Neural cell (in vitro differentiated cells): ENCODE data around the gene PVALEF. TPM values are rescaled to one million over a fixed set of nuclear protein-coding genes. Genes with fewer than 3 reads are reported as not detected.

Source experiments
- H2AFZ ChIP-seq: fragments of 200-600, 300-800 bp; sonication (generic), shearing (Covaris generic); 2 replicates; pipeline ENCODE4 v1.6.0; 2014; ENCODE audit warnings: low read depth, mild to moderate bottlenecking, antibody characterized with exemption, low read length, moderate library complexity
- H3F3A ChIP-seq: fragments of 200-600 bp; shearing (Covaris generic); 2 replicates; pipeline ENCODE4 v1.6.1; 2016; ENCODE audit warnings: mild to moderate bottlenecking, moderate library complexity, mixed read lengths, antibody characterized with exemption, low read length; ENCODE audit not compliant: insufficient read depth, poor library complexity, severe bottlenecking
- H3K27ac ChIP-seq: fragments of 200-600, 300-800 bp; sonication (generic), shearing (Covaris generic); 2 replicates; pipeline ENCODE4 v1.5.1; 2014; ENCODE audit warnings: mild to moderate bottlenecking, low read length, moderate library complexity
- H3K27me3 ChIP-seq: fragments of 300-800, 200-600 bp; sonication (generic), shearing (Covaris generic); 2 replicates; pipeline ENCODE4 v1.6.0; 2014; ENCODE audit warnings: mild to moderate bottlenecking, low read depth, low read length, moderate library complexity; ENCODE audit not compliant: insufficient read depth
- H3K36me3 ChIP-seq: fragments of 300-800, 200-600 bp; sonication (generic), shearing (Covaris generic); 2 replicates; pipeline ENCODE4 v1.5.1; 2014; ENCODE audit warnings: mild to moderate bottlenecking, antibody characterized with exemption, low read length, moderate library complexity; ENCODE audit not compliant: insufficient read depth
- H3K4me2 ChIP-seq: fragments of 300-800, 200-600 bp; sonication (generic), shearing (Covaris generic); 2 replicates; pipeline ENCODE4 v1.6.0; 2014; ENCODE audit warnings: mild to moderate bottlenecking, low read length
- H3K4me3 ChIP-seq: fragments of 300-800, 200-600 bp; sonication (generic), shearing (Covaris generic); 2 replicates; pipeline ENCODE4 v1.5.1; 2014; ENCODE audit warnings: mild to moderate bottlenecking, low read length, moderate library complexity
- H3K79me2 ChIP-seq: fragments of 200-600 bp; shearing (Covaris generic); replicated peaks from 2 replicates; pipeline ENCODE4 v1.6.0; 2014; ENCODE audit warnings: mild to moderate bottlenecking, low read length, moderate library complexity; ENCODE audit not compliant: insufficient read depth
- H3K9ac ChIP-seq: fragments of 300-800, 200-600 bp; sonication (generic), shearing (Covaris generic); 2 replicates; pipeline ENCODE4 v1.6.1; 2016; ENCODE audit warnings: mild to moderate bottlenecking, low read length, mixed read lengths
- H3K9me2 ChIP-seq: fragments of 200-600 bp; shearing (Covaris generic); 2 replicates; pipeline ENCODE4 v1.6.1; 2016; ENCODE audit warnings: mild to moderate bottlenecking, low read length, mixed read lengths; ENCODE audit not compliant: insufficient read depth
- H3K9me3 ChIP-seq: fragments of 200-600, 300-800 bp; sonication (generic), shearing (Covaris generic); 2 replicates; pipeline ENCODE4 v1.6.1; 2016; ENCODE audit warnings: mild to moderate bottlenecking, mixed run types, low read length, moderate library complexity, mixed read lengths
- H4K20me1 ChIP-seq: fragments of 200-600 bp; shearing (Covaris generic); 2 replicates; pipeline ENCODE4 v1.6.1; 2016; ENCODE audit warnings: mild to moderate bottlenecking, mixed run types; ENCODE audit not compliant: insufficient read depth
- EP300 ChIP-seq: fragments of 450-650 bp; conservative IDR thresholded peaks from 2 replicates; pipeline ENCODE4 v1.6.1; 2014; ENCODE audit warnings: antibody characterized with exemption, mild to moderate bottlenecking, moderate library complexity; ENCODE audit not compliant: poor library complexity, severe bottlenecking
- EZH2 ChIP-seq: fragments of 200-600, 300-800 bp; shearing (Covaris generic), sonication (generic); IDR thresholded peaks from 2 replicates; pipeline ENCODE4 v1.6.1; 2014; ENCODE audit warnings: antibody characterized with exemption, low read length, borderline replicate concordance, mild to moderate bottlenecking; ENCODE audit not compliant: insufficient read depth, poor library complexity, severe bottlenecking
- MXI1 ChIP-seq: fragments of 450-650 bp; conservative IDR thresholded peaks from 2 replicates; pipeline ENCODE4 v1.6.1; 2014; ENCODE audit warnings: antibody characterized with exemption, mild to moderate bottlenecking; ENCODE audit not compliant: poor library complexity, severe bottlenecking
- POLR2AphosphoS5 ChIP-seq: IDR thresholded peaks from 2 replicates; pipeline ENCODE4 v1.6.1; 2012
- RAD21 ChIP-seq: fragments of 450-650 bp; conservative IDR thresholded peaks from 2 replicates; pipeline ENCODE4 v1.6.1; 2014; ENCODE audit warnings: antibody characterized with exemption, mild to moderate bottlenecking, moderate library complexity
- REST ChIP-seq: IDR thresholded peaks from 2 replicates; pipeline ENCODE4 v1.6.1; 2012; ENCODE audit warnings: borderline replicate concordance
- SMC3 ChIP-seq: fragments of 450-650 bp; conservative IDR thresholded peaks from 2 replicates; pipeline ENCODE4 v1.6.1; 2014; ENCODE audit warnings: antibody characterized with exemption, mild to moderate bottlenecking, moderate library complexity; ENCODE audit not compliant: poor library complexity
- TAF1 ChIP-seq: IDR thresholded peaks from 2 replicates; pipeline ENCODE4 v1.6.1; 2012; ENCODE audit warnings: low read depth
- polyA plus RNA-seq: library from polyadenylated mRNA; depleted of rRNA; stranded (reverse); fragments of >200 nt; gene quantifications from 2 replicates; pipeline ENCODE4 v1.2.3, GENCODE V29; 2014

Gene PVALEF
- polyA plus RNA-seq, 1 donor from 2014 or later: not detected

GRCh38 chr17:81182596-81182995 lies 17.3 kb downstream of the PVALEF start:
- no peaks in the 10 kb centered on the region for H3K79me2 ChIP-seq
- no peak overlapping the region for H3K4me2 ChIP-seq
- H4K20me1 ChIP-seq: no peaks in the 10 kb centered on the region
- no peak overlapping the region for H3K9ac ChIP-seq
- H3K4me3 ChIP-seq: no peak overlapping the region
- TF ChIP-seq TAF1 (no peak), RAD21 (no peak), SMC3 (no peak), MXI1 (no peak), REST (no peak), POLR2AphosphoS5 (no peak), EZH2 (no peak), EP300 (no peak)
- no peaks in the 10 kb centered on the region for H3F3A ChIP-seq
- H3K9me3 ChIP-seq: no peaks in the 10 kb centered on the region
- no peaks in the 10 kb centered on the region for H3K27me3 ChIP-seq
- no peak overlapping the region for H3K27ac ChIP-seq
- H3K36me3 ChIP-seq: no peaks in the 10 kb centered on the region
- no peak overlapping the region for H2AFZ ChIP-seq
- H3K9me2 ChIP-seq: no peaks in the 10 kb centered on the region

- TF ChIP-seq POLR2AphosphoS5 (no peak), SMC3 (no peak), RAD21 (no peak), TAF1 (no peak), MXI1 (no peak)
- Histone ChIP-seq H3K4me2 (no peak overlapping the region), H3K9ac (no peak overlapping the region), H4K20me1 (no peaks in the 10 kb centered on the region), H3K4me3 (no peak overlapping the region), H2AFZ (no peak overlapping the region), H3K36me3 (no peaks in the 10 kb centered on the region), H3K9me2 (no peaks in the 10 kb centered on the region), H3F3A (no peaks in the 10 kb centered on the region), H3K27me3 (no peaks in the 10 kb centered on the region), H3K9me3 (no peaks in the 10 kb centered on the region), H3K27ac (no peak overlapping the region), H3K79me2 (no peaks in the 10 kb centered on the region)
Observed at GRCh38 chr17:81183316-81183715, 18.0 kb downstream of the PVALEF start.

DNA sequence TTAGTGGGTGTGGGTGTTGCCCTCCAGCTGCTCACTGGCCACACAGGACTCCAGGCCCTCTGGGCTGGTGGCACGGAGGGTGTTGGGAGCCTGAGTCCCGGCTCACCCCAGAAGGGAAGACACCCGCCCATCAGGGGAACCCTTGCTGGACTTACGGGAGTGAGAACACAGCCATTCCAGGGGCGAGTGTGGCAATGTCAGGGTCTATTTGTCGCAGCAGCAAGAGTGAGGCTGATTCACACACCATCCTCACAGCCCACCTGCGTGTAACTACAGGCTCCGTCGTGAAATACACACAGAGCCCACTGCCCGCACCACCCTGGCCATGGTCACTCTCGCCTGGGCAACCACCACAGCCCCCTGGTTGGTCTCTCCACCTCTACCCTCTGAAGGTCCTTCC lies 18.5 kb downstream of the PVALEF start:
- Histone ChIP-seq H3K4me2 (no peak overlapping the region), H2AFZ (no peak overlapping the region), H3K36me3 (no peaks in the 10 kb centered on the region), H3K27ac (no peak overlapping the region), H3K9me3 (no peaks in the 10 kb centered on the region), H3F3A (no peaks in the 10 kb centered on the region), H3K79me2 (no peaks in the 10 kb centered on the region), H3K9ac (no peak overlapping the region), H3K4me3 (no peak overlapping the region), H3K9me2 (no peaks in the 10 kb centered on the region), H3K27me3 (no peaks in the 10 kb centered on the region), H4K20me1 (no peaks in the 10 kb centered on the region)
- TF ChIP-seq POLR2AphosphoS5: no peak
